Panc1 (cell line): Measurements from ENCODE around the gene LLPH.

Experiments
- CTCF ChIP-seq: fragments of 450-650 bp; IDR thresholded peaks from 2 replicates; pipeline ENCODE4 v1.5.1; 2017; ENCODE audit warnings: mild to moderate bottlenecking
- REST ChIP-seq, 2 experiments: IDR thresholded peaks; 2 replicates each; pipeline ENCODE4 v1.6.1; 2011 to 2012; ENCODE audit warnings: low read depth in 2 of 2, control low read depth in 1 of 2, low read length in 1 of 2, mild to moderate bottlenecking in 1 of 2, moderate library complexity in 1 of 2; ENCODE audit not compliant: insufficient read depth in 1 of 2
- TCF7L2 ChIP-seq: IDR thresholded peaks from 2 replicates; pipeline ENCODE4 v1.6.1; 2011; ENCODE audit warnings: mild to moderate bottlenecking, low read depth, low read length, inconsistent platforms

- TF ChIP-seq CTCF: no peak
- TF ChIP-seq REST (IDR thresholded peaks at IDR 0.05; ENCODE audit: insufficient read depth in 1 of 2, low read depth in 2 of 2, low read length in 1 of 2): no peak
- TF ChIP-seq TCF7L2: no peak
These were observed 15.4 kb downstream of the LLPH start for GRCh38 chr12:66115071-66115600.
